SJCRH30 (cell line): ENCODE results near the gene SHB. TPM values are rescaled to one million over a fixed set of nuclear protein-coding genes. Genes with fewer than 3 reads are reported as not detected.

ENCODE experiments used
- DNase-seq, 2 experiments: peaks; one replicate each; pipeline ENCODE4 v3.0.0-alpha.2; 2015 to 2020
- H3K27ac ChIP-seq: fragments of 250-450 bp; sonication (Bioruptor Pico); 2 replicates; pipeline ENCODE4 v1.5.1; 2020; ENCODE audit warnings: mild to moderate bottlenecking, moderate library complexity
- H3K27me3 ChIP-seq: fragments of 250-450 bp; sonication (Bioruptor Pico); 2 replicates; pipeline ENCODE4 v1.5.1; 2020; ENCODE audit warnings: mild to moderate bottlenecking, moderate library complexity
- H3K36me3 ChIP-seq: fragments of 250-450 bp; sonication (Bioruptor Pico); 2 replicates; pipeline ENCODE4 v1.5.1; 2020; ENCODE audit warnings: mild to moderate bottlenecking, moderate library complexity
- H3K4me1 ChIP-seq: fragments of 250-450 bp; sonication (Bioruptor Pico); 2 replicates; pipeline ENCODE4 v1.5.1; 2020; ENCODE audit warnings: mild to moderate bottlenecking, moderate library complexity
- H3K4me3 ChIP-seq: fragments of 250-450 bp; sonication (Bioruptor Pico); 2 replicates; pipeline ENCODE4 v1.5.1; 2020; ENCODE audit warnings: mild to moderate bottlenecking, moderate library complexity
- H3K9me3 ChIP-seq: fragments of 250-450 bp; sonication (Bioruptor Pico); replicated peaks from 2 replicates; pipeline ENCODE4 v1.5.1; 2020; ENCODE audit warnings: mild to moderate bottlenecking, moderate library complexity
- total RNA-seq: library from RNA; depleted of rRNA; stranded (reverse); fragments of >200 nt; shearing (Covaris generic); gene quantifications from 2 replicates; pipeline ENCODE4 v1.2.3, GENCODE V29; 2014

The SHB gene
- total RNA-seq, 1 experiment from 2014 or later = 14.9 TPM

DNA sequence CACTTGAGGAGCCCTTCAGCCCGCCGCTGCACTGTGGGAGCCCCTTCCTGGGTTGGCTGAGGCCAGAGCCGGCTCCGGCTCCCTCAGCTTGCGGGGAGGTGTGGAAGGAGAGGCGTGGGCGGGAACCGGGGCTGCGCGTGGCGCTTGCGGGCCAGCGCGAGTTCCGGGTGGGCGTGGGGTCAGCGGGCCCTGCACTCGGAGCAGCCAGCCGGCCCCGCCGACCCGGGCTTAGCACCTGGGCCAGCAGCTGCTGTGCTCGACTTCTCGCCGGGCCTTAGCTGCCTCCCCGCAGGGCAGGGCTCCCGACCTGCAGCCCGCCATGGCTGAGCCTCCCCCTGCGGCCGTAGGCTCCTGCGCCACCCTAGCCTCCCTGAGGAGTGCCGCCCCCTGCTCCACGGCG, 6.2 kb upstream of the SHB start:
- H3K4me1 ChIP-seq = peaks cover 28% of the 10 kb centered on the region
- H3K27me3 ChIP-seq = no peaks in the 10 kb centered on the region
- no peaks in the 10 kb centered on the region for H3K36me3 ChIP-seq
- H3K9me3 ChIP-seq = no peaks in the 10 kb centered on the region
- H3K27ac ChIP-seq = no peak overlapping the region
- DNase-seq = no peak
- H3K4me3 ChIP-seq = no peak overlapping the region

DNA sequence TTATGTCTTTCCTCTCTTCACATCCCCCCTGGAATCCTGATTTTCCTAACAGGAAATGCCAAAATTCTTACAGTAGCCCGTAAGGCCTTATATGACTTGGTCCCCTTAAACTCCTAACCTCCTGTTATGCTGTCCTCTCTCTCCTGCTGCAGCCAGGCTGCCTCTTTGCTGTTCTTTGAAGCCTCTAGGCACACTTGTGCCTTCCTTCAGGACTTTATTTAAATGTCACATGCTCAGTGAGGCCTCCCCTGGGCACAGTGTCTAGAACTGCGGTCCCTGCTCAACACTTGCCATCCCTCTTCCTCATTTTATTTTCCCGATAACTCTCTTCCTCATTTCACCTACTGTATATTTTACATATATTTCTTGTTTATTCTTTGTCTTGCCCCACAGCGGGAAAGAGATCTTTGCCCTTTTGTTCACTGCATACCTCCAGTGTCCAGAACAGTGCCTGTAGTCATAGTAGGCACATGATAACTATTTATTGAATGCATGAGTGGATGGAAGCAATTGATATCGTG, 5.5 kb upstream of the SHB start:
- Histone ChIP-seq H3K27ac (no peak overlapping the region), H3K27me3 (no peaks in the 10 kb centered on the region), H3K36me3 (no peaks in the 10 kb centered on the region), H3K4me3 (no peak overlapping the region), H3K9me3 (no peaks in the 10 kb centered on the region), H3K4me1 (peaks cover 23% of the 10 kb centered on the region)
- no peak for DNase-seq

DNA sequence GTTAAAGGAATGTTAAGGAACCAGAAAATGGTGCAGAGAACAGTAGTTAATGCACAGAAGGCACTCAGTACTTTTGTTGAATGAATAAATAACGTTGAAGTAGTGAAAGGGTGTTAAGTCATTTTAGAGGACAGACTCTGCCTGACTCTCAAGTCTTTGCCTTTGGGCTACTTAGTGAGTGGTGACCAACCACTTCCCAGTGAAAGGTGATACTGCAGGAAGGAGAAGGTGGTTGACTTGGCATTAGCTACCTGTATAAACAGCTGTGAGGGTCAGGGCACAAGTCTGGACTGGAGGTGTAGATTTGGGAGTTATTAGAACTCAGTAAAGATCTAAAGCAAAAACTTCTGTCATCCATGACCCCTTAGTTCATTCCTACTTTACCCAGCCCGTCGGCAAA, 4.9 kb upstream of the SHB start:
- Histone ChIP-seq H3K9me3 (no peaks in the 10 kb centered on the region), H3K27me3 (no peaks in the 10 kb centered on the region), H3K4me3 (no peak overlapping the region), H3K27ac (no peak overlapping the region), H3K36me3 (no peaks in the 10 kb centered on the region), H3K4me1 (peaks cover 17% of the 10 kb centered on the region)
- no peak for DNase-seq

DNA sequence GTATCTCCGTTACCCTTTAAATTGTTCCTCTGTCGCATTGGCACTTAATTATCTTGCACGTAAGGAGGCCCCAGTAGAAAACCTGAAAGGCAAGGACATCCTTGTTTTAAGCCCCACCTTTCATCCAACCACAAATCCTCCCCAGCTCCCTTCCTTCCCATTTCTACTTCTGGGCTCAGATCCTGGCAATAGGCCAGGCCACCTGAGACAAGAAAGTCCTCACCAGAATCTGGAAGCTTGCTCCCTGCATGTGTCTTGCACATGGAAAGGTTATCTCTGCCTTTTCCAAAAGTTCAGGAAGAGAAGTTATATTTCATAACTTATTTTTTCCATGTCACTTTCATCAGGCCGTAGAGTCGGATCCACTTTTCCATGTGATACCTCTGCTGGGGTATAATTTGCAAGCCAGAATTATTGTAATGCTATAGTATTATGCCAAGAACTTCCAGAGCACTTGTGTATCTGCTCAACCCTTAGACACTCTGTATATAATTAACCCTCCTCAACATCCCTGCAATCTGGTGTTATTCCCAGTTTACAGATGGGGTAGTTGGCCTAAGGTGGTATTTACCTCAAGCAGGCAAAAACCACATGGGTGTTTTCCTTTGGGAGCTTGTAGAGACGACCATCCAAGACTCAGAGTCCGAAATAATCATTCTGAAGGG, 2.6 kb upstream of the SHB start:
- Histone ChIP-seq H3K27me3 (no peaks in the 10 kb centered on the region), H3K9me3 (no peaks in the 10 kb centered on the region), H3K36me3 (no peaks in the 10 kb centered on the region), H3K27ac (no peak overlapping the region), H3K4me3 (no peak overlapping the region), H3K4me1 (peaks cover 13% of the 10 kb centered on the region)
- no peak for DNase-seq

DNA sequence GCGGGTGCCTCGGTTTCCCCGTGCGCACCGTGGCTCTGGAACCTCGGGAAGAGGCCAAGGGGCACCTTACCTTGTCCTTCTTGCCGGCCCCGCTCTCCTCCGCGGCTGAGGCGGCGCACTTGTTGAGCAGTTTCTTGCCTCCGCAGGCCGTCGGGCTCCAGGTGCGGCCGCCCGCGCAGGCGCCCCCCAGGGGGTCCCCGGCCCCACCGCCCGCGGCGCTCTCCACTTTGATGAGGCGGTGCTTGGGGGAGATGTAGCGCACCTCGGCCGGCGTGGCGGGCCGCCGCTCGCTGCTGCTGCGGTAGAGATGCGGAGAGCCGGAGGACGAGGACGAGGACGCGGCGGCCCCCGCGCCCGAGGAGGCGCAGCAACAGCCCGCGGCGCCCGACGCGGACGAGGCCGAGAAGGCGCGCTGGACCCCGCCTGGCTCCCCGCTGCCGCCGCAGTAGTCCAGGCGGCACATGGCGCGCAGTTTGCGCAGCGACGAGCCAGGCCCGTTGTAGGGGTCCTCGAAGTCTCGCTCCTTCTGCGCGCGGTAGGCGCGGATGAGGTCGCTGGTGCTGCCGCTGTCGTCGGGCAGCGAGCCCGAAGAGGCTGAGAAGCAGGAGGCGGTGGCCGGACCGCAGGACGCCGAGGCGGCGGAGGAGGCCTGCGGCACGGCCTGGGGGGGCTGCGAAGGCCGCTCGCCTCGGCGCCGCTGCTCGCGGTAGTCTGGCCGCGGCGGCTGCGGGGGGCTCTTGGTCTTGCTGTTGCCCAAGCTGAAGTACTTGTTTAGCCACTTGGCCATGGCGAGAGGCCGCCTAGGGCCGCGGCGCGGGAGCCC, 957 bp downstream of the SHB start:
- Histone ChIP-seq H3K27me3 (no peaks in the 10 kb centered on the region), H3K9me3 (no peaks in the 10 kb centered on the region), H3K4me3 (peak overlapping the region; percentile 100), H3K36me3 (no peaks in the 10 kb centered on the region), H3K4me1 (peaks cover 12% of the 10 kb centered on the region), H3K27ac (peak overlapping the region; percentile 30; the same call in 1 of the 2 replicates)
- DNase-seq = peak; percentile 24 to 40

DNA sequence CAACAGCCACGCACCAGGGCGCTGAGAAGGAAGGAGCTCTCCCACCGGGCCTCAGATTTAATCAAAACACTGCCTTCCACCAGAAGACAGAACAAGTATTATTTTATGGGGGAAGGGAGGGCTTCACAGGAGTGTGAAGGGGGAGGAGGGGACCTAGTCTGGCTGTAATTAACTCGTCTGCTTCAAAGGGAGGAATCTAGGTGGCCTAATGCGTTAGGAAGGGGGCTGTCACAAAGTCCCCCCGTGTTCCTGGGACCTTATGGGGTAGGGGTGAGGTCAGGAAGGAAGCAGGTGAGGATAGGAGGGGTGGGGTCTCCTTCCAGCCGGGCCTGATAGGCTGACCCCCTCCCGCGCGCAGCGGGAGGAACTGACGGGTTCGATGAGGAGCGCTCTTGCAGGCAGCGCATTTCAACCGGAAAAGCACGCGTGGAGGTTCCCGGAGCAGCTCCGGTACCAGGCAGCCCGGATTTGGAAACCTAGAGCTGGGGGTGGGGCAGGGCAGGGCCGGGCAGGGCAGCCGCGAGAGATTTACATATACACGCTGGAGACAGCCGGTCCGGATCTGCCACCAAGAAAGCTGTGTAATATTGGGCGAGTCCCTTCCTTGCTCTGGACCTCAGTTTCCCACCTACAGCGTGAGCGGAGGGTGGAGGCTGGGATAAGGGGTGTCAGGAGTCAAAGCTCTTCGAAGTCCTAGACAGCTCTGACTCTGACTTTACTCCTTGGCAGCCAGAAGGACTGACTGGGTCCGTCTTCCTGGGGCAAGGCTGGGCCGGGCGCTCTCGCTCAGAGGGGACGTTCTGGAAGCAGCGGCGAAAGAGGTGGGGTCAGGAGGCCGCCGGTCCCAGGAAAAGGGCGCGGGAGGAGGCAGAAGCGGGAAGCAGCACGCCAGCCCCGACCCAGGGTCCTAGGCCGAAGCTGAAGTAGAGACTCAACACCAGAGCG, 1.8 kb downstream of the SHB start:
- Histone ChIP-seq H3K9me3 (no peaks in the 10 kb centered on the region), H3K4me3 (peak overlapping the region; percentile 100), H3K27ac (peak overlapping the region; percentile 10; the same call in 1 of the 2 replicates), H3K36me3 (no peaks in the 10 kb centered on the region), H3K4me1 (peaks cover 17% of the 10 kb centered on the region), H3K27me3 (no peaks in the 10 kb centered on the region)
- DNase-seq = peak in 1 of 2 experiments; percentile 22

DNA sequence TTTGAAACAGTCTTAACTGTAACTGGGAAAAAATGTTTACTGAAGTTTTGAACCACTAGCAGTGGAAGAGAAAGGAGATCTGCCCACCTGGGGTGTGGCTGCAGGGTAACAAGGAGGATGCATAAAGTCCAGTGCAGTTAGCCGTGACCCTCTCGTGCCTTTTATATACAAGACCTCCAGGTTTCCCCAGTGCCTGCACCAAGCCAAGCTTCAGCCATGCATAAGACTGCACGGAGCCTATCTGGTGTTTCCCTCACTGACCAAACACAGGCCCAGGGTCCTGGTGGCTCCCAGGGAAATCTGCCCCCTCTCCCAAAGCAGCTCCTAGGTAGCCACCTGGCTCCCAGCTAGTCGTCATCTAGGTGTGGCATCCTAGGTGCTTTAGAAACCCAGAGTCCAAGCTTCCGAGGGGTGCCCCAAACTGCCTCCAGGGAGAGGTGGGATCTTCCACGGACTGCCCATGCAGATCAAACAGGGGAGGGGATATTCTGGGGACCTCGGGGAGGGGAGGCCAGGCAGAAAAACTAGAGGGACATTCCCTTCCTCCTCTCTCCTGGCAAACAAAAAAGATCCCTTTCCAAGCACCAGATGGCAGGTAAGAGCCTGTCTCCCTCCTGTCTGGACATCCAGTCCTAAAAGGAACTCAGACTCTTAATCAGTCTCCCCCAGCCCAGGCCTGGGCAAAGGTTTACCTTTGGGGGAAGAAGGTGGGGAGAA, 2.7 kb downstream of the SHB start:
- no peak for DNase-seq
- Histone ChIP-seq H3K9me3 (no peaks in the 10 kb centered on the region), H3K36me3 (no peaks in the 10 kb centered on the region), H3K4me1 (peaks cover 25% of the 10 kb centered on the region), H3K4me3 (peak overlapping the region; percentile 100), H3K27me3 (no peaks in the 10 kb centered on the region), H3K27ac (no peak overlapping the region)

DNA sequence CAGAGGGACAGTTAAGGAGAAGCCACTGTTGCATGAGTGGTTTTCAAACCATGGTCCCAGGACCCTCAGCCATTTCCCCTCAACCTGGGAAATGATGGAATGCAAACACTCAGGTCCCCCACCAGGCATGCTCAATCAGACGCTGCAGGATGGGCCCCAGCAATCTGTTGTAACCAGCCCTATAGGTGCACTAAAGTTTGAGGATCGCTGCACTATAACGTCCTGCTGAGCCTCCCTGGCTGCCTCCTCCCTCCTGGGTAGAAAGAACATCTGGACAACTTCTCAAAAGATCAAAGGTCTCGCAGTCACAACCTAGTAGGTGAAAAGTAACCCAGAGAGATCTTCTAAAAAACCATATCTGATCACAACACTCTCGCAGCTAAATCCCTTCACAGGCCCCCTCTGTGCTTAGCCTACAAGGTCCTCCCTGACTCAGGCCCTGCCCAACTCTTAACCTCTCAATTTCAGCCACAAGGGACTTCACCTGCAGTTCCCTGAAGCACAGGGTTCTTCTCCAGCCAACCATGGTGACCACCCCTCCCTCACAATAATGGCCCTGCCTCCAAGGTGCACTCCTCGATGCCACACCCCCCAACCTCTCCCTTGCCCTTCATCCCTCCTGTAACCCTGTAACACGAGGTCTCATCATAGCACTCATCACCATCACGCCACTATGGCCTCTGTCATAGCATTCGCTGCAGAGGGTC, 3.5 kb downstream of the SHB start:
- H3K4me1 ChIP-seq = peaks cover 26% of the 10 kb centered on the region

DNA sequence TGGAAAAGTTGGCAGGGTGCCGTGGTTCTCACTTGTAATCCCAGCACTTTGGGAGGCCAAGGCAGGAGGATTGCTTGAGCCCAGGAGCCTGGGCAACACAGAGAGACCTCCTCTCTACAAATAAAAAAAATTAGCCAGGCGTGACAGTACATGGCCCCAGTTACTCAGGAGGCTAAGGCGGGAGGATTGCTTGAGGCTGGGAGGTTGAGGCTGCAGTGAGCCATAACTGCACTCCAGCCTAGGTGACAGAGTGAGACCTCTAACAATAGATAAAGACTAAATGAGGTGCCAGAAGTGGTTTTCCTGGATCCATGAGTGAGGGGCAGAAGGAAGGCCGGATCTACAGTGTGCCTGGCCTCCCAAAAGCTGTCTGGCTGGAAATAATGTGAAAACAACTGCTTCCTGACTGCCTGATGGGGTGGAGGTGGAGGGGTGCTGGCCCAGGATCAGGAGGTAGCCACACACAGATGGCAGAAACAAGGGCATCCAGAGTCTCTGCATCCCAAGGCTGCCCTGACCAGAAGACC, 4.1 kb downstream of the SHB start:
- peaks cover 26% of the 10 kb centered on the region for H3K4me1 ChIP-seq

More for the DNA sequence above, 3.5 kb downstream of the SHB start:
- no peak overlapping the region for H3K4me3 ChIP-seq
- H3K36me3 ChIP-seq = 0 out of 2 replicates have a peak, but pooled peaks cover 5% of the 10 kb centered on the region
- H3K27ac ChIP-seq = no peak overlapping the region
- no peaks in the 10 kb centered on the region for H3K9me3 ChIP-seq
- no peaks in the 10 kb centered on the region for H3K27me3 ChIP-seq
- DNase-seq = no peak

DNA sequence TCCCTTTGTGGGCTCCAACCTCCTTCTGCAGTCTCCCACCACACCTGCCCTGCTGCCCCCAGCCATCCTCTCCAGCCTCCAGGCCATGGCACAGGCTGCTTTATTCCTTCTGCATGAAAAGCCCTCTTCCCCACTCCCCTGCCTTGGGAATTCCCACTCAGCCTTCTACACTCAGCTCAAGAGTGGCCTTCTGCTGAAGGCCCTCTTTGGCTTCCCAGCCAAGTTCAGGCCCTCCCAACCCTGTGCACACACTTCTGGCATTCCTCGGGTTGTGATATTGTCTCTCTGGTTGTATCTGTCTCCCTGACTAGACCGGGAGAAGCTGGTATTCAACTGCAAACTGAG, 5.7 kb downstream of the SHB start:
- Histone ChIP-seq H3K36me3 (peaks cover 14% of the 10 kb centered on the region), H3K4me3 (no peak overlapping the region), H3K9me3 (no peaks in the 10 kb centered on the region), H3K4me1 (peaks cover 37% of the 10 kb centered on the region), H3K27ac (peak overlapping the region; percentile 18), H3K27me3 (no peaks in the 10 kb centered on the region)
- DNase-seq = peak; percentile 28 to 47

More for the DNA sequence above, 4.1 kb downstream of the SHB start:
- H3K27ac ChIP-seq = no peak overlapping the region
- H3K4me3 ChIP-seq = no peak overlapping the region
- H3K36me3 ChIP-seq = peaks cover 9% of the 10 kb centered on the region; the same call in 1 of the 2 replicates
- no peak for DNase-seq
- H3K9me3 ChIP-seq = no peaks in the 10 kb centered on the region
- H3K27me3 ChIP-seq = no peaks in the 10 kb centered on the region

DNA sequence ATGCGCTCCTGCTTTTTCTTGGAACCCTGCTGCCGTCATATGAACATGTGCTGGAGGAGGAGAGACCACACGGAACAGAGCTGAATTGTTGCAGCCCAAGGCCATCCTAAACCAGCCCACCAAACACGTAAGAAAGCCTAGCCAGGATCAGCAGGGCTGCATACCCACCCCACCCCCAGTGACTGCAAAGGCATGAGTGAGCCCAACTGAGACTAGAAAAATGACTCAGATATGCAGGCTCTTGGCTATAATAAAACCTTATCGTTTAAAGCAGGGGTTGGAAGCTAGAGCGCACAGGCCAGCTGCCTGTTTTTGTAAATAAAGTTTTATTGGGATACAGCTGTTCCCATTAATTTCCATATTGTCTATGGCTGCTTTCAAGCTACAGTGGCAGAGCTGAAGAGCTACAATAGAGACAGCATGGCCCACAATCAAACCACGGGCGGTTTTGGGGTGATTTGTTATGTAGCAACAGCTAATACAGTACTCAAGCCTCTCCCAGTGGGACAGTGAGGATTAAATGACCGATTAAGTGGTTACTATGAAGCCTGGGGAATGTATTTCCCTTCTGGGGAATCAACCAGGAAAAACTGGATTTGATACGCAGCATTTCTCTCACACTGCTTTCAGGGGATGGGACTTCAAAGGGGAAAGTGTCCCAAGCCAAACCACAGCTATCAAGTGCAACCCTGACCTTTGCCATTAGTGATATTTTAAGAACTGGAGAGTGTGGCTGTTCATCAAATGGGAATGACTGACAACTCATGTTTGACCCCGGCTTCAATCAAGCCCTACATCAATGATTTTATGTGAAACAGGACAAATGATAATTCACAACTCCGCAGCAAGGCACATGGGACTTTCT, 6.3 kb downstream of the SHB start:
- H3K4me1 ChIP-seq = peaks cover 43% of the 10 kb centered on the region
- peak; percentile 91 to 93 for DNase-seq
- peak overlapping the region; percentile 18 for H3K27ac ChIP-seq
- no peaks in the 10 kb centered on the region for H3K9me3 ChIP-seq
- no peaks in the 10 kb centered on the region for H3K27me3 ChIP-seq
- no peak overlapping the region for H3K4me3 ChIP-seq
- peaks cover 14% of the 10 kb centered on the region for H3K36me3 ChIP-seq

DNA sequence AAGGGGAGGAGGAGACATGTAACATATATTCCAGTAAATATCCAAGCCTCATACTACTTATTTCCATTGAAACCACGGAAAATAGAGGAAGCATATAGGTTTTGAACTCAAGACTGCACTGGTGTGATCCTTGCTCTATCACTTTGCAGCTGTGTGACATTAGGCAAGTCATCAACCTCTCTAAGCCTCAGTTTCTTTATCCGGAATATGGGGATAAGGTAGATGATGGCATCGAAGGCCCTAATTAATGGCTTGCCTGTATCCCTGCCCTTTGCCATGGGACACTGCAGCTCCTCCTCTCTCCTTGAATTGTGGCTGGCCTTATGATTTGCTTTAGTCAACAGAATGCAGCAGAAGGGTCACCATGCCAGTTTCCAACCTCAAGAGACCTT, 6.9 kb downstream of the SHB start:
- Histone ChIP-seq H3K36me3 (peaks cover 14% of the 10 kb centered on the region), H3K4me1 (peaks cover 49% of the 10 kb centered on the region), H3K4me3 (no peak overlapping the region), H3K27ac (peak overlapping the region; percentile 18), H3K9me3 (no peaks in the 10 kb centered on the region), H3K27me3 (no peaks in the 10 kb centered on the region)
- no peak for DNase-seq
